Measurements from ENCODE around the gene B3GNT8. TPM values are rescaled to one million over a fixed set of nuclear protein-coding genes. Genes with fewer than 3 reads are reported as not detected.
A peak's percentile ranks its signal among the peaks of the same experiment; 100 is the strongest.
"Not testable (repeated sequence)": the region's sequence is repeated elsewhere in the genome, so short reads cannot be mapped to it uniquely, and the experiment has no call there.

The B3GNT8 gene, protein sequence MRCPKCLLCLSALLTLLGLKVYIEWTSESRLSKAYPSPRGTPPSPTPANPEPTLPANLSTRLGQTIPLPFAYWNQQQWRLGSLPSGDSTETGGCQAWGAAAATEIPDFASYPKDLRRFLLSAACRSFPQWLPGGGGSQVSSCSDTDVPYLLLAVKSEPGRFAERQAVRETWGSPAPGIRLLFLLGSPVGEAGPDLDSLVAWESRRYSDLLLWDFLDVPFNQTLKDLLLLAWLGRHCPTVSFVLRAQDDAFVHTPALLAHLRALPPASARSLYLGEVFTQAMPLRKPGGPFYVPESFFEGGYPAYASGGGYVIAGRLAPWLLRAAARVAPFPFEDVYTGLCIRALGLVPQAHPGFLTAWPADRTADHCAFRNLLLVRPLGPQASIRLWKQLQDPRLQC
- 1.9 and 5.3 TPM in 2 replicates for total RNA-seq (2014; rRNA removed; shearing (Covaris generic))

DNA sequence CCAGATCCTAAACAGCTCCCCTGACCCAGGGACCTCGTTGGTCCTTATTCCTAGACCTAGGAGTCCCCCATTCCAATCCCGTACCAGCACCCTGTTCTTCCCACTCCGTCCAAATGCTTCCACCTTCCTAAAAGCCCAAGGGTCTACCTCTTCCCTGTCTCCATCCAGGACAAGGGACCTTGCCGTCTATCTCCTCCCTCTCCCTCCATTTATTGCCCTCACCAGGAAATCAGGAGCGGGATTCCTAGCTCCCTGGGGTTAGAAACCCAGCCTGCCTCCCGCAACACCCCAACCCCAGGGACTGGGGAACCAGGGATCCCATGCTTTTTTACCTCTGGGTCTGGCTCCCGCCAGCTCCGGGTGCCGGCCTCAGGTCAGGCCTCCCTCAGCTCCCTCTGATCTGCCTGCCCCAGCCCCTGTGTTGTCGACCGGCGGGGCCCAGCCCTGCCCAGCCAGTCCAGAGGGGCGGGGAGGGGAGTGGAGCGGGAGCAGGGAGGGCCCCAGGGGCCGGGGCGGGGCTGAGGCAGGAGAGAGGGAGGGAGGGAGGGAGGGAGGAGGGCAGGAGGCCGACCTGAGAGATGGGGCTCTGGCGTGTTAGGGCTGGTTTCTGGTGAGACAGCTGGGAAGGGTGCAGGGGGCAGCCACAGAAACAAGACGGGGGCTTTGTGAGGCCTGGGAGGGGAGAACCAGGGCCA is at the start of gene B3GNT8:
TSS of gene B3GNT8 (minus strand) at position 423 of the 695 bp plus-strand sequence. CDS start 596 bp downstream, outside the sequence.
- peaks cover 5% of the 10 kb centered on the region for H3K36me3 ChIP-seq (replicated peaks; ENCODE audit: control insufficient read depth, insufficient read depth, low read length)
- DNase-seq = peak; percentile 99
- peak within 1 kb of the TSS; percentile 48 for H3K4me3 ChIP-seq (ENCODE audit: insufficient read depth, low read depth, low read length)
- no peaks in the 10 kb centered on the region for H3K27me3 ChIP-seq (ENCODE audit: control insufficient read depth, insufficient read depth, low read length)

DNA sequence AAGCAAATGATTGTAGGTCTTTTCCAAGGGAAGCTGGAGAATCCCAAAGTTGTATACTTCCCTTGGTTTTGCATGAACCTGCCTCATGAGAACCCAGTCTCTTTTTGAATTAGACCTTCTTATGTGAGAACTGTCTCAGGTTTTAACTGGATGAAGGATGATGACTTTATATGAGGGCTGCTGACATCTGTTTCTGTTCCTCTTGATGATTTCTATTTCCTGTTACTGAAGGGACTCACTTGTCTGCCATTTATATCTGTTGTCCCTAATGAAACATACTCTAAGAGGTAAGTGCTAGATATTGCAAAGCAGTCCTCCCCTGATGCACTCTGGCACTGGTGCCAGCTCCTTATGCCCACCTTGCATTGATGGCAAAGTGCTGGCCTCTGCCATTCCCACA is 49.4 kb upstream of the B3GNT8 start:
- no peak for DNase-seq
- no peaks in the 10 kb centered on the region for H3K27me3 ChIP-seq (ENCODE audit: control insufficient read depth, insufficient read depth, low read length)
- H3K36me3 ChIP-seq (replicated peaks; ENCODE audit: control insufficient read depth, insufficient read depth, low read length) = no peaks in the 10 kb centered on the region
- no peak overlapping the region for H3K4me3 ChIP-seq (ENCODE audit: insufficient read depth, low read depth, low read length)

DNA sequence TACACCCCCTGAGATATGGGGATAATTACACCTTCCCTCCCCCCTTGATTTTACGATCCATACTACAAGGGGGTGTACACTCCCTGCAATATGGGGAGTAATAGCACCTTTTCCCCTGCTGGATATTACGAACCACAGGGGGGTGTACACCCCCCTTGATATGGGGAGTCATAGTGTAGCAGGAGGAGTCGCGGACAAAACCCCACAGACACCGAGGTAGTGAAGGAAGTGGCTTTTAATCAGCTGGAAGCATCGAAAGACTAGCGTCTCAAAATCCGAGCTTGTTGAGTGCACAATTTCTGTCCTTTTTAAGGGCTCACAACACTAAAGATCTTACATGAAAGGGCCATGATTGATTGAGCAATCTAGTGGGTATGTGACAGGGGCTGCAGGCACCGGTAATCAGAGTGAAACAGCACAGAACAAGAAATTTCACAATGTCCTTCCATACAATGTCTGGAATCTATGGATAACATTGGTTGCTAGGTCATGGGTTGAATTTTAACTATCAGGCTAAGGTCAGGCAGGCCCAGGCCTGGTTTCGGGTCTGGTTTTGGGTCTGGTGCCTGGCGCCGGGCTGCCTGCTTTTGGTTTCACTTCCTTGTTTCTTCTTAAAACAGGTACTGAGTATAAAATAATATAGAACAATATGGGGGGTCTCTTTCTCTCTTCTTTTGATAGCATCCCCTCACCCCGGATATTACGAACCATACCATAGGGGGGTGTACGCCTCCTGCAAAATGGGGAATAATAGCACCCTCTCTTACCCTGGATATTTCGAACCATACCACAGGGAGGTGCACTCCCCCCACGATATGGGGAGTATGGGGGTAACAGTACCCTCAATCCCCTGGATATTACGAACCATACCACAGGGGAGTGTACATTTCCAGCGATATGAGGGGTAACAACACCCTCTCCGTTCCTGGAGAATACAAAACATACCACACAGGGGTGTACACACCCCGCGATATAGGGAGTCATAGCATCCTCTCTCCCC is 36.4 kb upstream of the B3GNT8 start:
- DNase-seq = not testable (repeated sequence)

DNA sequence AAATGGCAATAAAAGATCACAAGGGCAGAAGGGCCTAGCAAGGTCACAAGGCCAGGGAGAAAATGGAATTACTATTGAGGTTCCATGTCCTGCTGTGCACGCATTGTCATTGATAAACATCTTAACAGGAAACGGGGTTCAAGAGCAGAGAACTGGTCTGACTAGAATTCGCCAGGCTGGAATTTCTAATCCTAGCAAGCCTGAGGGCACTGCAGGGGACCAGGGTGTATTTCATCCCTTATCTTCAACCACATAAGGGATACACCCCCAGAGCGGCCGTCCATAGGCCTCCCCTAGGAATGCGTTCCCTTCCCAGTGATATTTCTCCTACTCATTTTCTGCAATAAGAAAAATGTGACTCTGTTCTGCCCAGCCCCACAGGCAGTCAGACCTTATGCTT is 35.3 kb upstream of the B3GNT8 start:
- Histone ChIP-seq H3K27me3 (ENCODE audit: control insufficient read depth, insufficient read depth, low read length) (no peaks in the 10 kb centered on the region), H3K36me3 (replicated peaks; ENCODE audit: control insufficient read depth, insufficient read depth, low read length) (no peaks in the 10 kb centered on the region), H3K4me3 (ENCODE audit: insufficient read depth, low read depth, low read length) (no peak overlapping the region)
- no peak for DNase-seq

More for the DNA sequence above, 36.4 kb upstream of the B3GNT8 start:
- H3K4me3 ChIP-seq (ENCODE audit: insufficient read depth, low read depth, low read length); H3K36me3 ChIP-seq (replicated peaks; ENCODE audit: control insufficient read depth, insufficient read depth, low read length); H3K27me3 ChIP-seq (ENCODE audit: control insufficient read depth, insufficient read depth, low read length): not testable (repeated sequence)

DNA sequence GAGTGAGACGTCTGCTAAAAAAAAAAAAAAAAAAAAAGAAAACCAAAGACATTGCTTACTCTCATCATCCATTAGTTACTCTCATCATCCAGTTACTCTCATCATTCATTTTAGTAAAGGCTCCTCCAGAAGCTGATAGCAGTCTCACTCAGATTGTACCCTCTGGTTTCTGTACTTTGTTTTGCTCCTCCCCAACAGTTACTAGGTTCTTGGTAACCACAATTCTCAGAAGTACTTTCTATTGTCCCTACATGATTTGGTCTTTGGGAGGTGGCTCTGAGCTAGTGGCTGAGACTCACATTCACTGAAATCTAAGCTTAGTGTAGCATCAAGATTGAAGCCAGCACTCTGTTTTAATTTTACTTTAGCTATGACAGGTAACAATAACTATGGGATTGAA is 30.1 kb upstream of the B3GNT8 start:
- no peak for DNase-seq
- Histone ChIP-seq H3K27me3 (ENCODE audit: control insufficient read depth, insufficient read depth, low read length) (no peaks in the 10 kb centered on the region), H3K4me3 (ENCODE audit: insufficient read depth, low read depth, low read length) (no peak overlapping the region), H3K36me3 (replicated peaks; ENCODE audit: control insufficient read depth, insufficient read depth, low read length) (no peaks in the 10 kb centered on the region)

DNA sequence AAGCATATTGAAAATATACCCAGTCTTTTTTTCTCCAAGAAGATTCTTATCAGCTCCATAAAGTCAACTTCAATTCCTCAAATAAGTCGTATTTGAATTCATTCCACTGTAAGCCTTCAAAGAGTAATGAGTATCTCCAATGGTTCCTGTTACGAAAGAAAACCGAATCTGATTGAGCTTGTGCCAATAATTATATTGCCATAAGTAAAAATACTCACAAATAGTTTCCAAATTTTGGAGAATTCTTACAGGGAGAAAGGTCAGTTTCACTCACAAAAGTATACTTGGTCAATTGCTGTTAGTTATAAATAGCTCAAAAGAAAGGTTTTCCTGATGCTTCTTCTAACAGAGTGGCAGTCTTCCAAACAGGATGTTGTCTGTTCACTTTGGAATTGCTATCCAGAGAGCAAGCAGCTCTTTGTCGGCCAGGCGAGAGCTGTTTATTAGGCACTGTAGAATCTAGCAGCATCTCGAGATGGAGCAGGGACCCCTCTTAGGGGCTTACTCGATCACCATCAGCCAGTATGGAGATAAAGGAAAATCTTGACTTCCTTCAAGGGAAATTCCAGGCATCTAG is 29.3 kb upstream of the B3GNT8 start:
- DNase-seq = no peak
- H3K27me3 ChIP-seq (ENCODE audit: control insufficient read depth, insufficient read depth, low read length) = no peaks in the 10 kb centered on the region
- H3K4me3 ChIP-seq (ENCODE audit: insufficient read depth, low read depth, low read length) = no peak overlapping the region
- H3K36me3 ChIP-seq (replicated peaks; ENCODE audit: control insufficient read depth, insufficient read depth, low read length) = no peaks in the 10 kb centered on the region

DNA sequence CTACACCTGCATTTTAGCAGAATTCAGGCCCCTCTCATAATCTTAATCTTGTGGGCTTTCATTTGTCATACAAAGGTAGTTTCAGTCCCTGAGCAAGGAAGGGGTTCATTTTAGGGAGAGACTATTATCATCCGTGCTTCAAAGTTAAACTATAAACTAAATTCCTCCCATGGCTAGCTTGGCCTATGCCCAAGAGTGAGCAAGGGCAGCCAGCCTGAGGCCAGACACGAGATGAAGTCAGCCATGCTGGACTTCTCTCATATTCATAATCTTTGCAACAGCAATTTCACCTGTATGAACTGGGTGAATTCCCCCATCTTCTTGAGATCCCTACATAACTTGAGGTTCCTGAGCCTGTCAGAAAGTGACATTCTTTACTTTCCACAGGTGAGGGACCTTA is 28.8 kb upstream of the B3GNT8 start:
- H3K36me3 ChIP-seq (replicated peaks; ENCODE audit: control insufficient read depth, insufficient read depth, low read length) = no peaks in the 10 kb centered on the region
- no peak for DNase-seq
- H3K4me3 ChIP-seq (ENCODE audit: insufficient read depth, low read depth, low read length) = no peak overlapping the region
- no peaks in the 10 kb centered on the region for H3K27me3 ChIP-seq (ENCODE audit: control insufficient read depth, insufficient read depth, low read length)

DNA sequence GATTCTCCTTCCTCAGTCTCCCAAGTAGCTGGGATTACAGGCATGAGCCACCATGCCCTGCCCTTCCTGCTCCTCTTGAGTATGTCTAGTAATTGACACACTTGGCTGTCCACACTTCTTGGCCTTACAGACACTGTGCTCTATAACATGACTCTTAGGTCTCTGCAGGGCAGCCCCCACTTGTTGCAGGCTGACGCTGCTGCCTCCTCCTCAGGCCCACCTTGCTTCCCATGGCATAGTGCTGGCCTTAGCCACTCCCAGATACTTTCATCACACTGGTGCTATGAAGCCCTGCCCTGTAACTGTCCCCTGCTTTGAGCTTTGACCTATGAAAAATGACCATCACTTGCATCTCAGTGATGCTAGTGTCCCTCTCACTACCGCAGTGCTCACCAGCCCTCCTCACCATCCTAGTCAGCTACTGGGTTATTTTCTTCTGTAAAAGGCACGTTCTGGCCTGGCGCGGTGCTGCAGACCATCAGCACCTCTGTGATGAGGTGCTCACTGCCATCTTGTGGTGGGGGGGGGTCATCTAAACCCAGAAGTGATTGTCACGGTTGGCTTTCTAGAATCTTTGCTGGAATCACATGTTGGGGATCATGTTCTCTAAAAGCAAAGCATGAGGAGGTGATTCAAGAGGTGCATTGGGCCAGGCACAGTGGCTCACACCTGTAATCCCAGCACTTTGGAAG is 25.6 kb upstream of the B3GNT8 start:
- no peaks in the 10 kb centered on the region for H3K36me3 ChIP-seq (replicated peaks; ENCODE audit: control insufficient read depth, insufficient read depth, low read length)
- peak; percentile 26 for DNase-seq
- no peaks in the 10 kb centered on the region for H3K27me3 ChIP-seq (ENCODE audit: control insufficient read depth, insufficient read depth, low read length)
- H3K4me3 ChIP-seq (ENCODE audit: insufficient read depth, low read depth, low read length) = no peak overlapping the region

DNA sequence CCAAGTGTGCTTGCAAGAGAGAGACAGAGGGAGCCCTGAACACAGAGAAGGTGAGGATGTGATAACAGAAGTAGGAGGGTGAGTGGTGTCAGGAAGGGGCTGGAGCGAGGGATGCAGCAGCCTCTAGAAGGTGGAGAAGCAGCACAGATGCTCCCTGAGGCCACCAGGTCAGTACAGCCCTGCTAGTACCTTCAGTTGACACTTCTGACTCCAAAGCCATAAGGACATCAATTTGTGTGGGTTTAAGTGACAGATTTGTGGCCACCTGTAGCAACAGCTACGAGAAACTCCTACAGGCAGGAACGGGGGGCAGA is 22.6 kb upstream of the B3GNT8 start:
- DNase-seq = no peak
- H3K27me3 ChIP-seq (ENCODE audit: control insufficient read depth, insufficient read depth, low read length) = no peaks in the 10 kb centered on the region; the same call in 1 of the 2 replicates
- no peaks in the 10 kb centered on the region for H3K36me3 ChIP-seq (replicated peaks; ENCODE audit: control insufficient read depth, insufficient read depth, low read length)
- H3K4me3 ChIP-seq (ENCODE audit: insufficient read depth, low read depth, low read length) = no peak overlapping the region

DNA sequence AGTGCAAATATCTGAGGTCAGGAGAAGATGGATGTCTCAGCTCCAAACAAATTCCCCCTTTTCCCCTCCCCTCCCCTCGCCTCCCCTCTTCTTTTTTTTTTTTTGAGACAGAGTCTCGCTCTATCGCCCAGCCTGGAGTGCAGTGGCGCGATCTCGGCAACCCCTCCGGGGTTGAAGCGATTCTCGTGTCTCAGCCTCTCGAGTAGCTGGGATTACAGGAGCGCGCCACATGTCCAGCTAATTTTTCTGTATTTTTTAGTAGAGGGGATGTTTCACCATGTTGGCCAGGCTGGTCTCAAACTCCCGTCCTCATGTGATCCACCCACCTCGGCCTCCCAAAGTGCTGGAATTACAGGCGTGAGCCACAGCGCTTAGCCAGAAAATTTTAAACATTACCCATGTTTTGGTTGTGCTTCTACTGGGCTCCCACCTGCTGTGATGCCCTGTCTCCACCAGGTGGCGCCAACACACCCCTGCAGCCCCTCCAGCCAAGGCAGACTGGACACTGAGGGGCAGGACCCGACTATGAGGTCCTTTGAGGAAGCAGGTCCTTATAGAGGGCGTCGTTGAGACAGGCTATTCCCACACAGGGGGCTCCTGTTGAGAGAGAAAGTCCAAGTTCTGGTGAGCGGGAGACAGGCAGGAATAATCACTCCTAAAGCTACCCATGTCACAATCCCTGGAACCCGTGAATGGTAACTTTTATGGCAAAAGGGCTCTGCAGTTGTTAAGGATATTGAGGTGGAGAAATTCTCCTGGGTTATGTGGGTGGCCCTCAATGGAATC is 22.1 kb upstream of the B3GNT8 start:
- H3K27me3 ChIP-seq (ENCODE audit: control insufficient read depth, insufficient read depth, low read length) = no peaks in the 10 kb centered on the region; the same call in 1 of the 2 replicates
- peak; percentile 94 for DNase-seq
- no peak overlapping the region for H3K4me3 ChIP-seq (ENCODE audit: insufficient read depth, low read depth, low read length)
- H3K36me3 ChIP-seq (replicated peaks; ENCODE audit: control insufficient read depth, insufficient read depth, low read length) = no peaks in the 10 kb centered on the region

DNA sequence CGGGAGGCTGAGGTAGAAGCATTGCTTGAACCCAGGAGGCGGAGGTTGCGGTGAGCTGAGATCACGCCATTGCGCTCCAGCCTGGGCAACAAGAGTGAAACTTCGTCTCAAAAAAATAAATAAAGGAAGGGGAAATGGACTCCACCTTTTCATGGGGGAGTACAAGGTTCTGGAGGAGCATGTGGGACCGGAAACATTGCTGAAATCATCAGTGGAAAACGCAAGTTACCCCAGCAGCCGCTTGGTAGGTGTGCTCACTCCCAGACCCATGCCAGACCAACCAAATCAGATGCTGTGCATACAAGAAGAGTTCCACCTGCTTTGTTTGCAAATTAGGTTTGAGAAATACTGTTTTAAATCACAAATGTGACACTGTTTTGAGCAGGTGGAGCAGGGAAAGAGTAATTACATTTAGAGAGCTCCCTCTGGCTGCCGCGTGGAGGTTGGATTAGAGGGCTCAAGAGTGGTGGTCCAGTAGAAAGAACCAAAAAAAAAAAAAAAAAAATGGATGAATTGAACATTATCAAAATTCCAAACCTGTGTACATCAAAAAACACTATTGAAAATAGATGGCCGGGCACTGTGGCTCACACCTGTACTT is 20.7 kb upstream of the B3GNT8 start:
- peak; percentile 36 for DNase-seq
- no peaks in the 10 kb centered on the region for H3K36me3 ChIP-seq (replicated peaks; ENCODE audit: control insufficient read depth, insufficient read depth, low read length)
- no peak overlapping the region for H3K4me3 ChIP-seq (ENCODE audit: insufficient read depth, low read depth, low read length)
- no peaks in the 10 kb centered on the region; the same call in 1 of the 2 replicates for H3K27me3 ChIP-seq (ENCODE audit: control insufficient read depth, insufficient read depth, low read length)

DNA sequence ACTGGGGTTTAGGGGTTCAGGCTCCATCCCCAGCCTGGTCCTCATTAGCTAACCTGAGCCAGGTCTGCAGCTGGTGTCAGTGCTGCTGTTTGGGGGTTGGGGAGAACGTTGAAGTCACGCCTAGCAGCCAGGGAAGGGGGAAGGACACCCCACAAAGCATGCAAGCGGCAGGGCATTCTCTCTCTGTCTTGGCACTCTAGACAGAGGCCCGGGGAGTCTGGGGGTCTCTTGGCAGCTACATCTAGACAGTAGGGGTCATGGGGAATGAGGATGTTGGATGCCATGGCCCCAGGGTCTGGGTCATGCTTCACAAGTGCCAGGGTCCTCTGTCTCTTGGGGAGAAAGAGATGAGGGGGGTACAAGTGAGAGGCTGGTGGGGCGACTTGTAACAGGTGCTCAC is 18.4 kb upstream of the B3GNT8 start:
- DNase-seq = no peak

More for the DNA sequence above, 18.4 kb upstream of the B3GNT8 start:
- H3K27me3 ChIP-seq (ENCODE audit: control insufficient read depth, insufficient read depth, low read length) = no peaks in the 10 kb centered on the region; the same call in 1 of the 2 replicates
- H3K4me3 ChIP-seq (ENCODE audit: insufficient read depth, low read depth, low read length) = no peak overlapping the region
- no peaks in the 10 kb centered on the region for H3K36me3 ChIP-seq (replicated peaks; ENCODE audit: control insufficient read depth, insufficient read depth, low read length)
